Measurements from ENCODE around the gene PCDH9.
"Not testable (repeated sequence)": the region's sequence is repeated elsewhere in the genome, so short reads cannot be mapped to it uniquely, and the experiment has no call there.

PCDH9 gene

DNA sequence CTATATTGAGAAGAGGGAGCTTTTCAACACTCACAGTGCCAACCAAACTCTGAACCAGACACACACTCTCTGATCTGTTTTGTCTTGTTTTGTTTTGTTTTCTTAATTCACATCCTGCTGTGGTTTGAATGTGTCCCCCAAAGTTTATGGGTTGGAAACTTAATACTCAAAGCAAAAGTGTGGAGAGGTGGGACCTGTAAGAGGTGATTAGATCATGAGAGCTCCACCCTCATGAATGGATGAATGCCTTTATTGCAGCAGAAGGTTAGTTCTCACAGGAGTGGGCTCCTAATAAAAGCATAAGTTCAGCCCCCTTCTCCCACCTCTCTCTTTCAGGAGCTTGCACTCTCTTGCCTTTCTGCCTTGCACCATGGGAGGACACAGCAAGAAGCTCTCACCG is 957.1 kb downstream of the PCDH9 start:
- no peak for DNase-seq (ENCODE audit: low read depth in 2 of 2)

DNA sequence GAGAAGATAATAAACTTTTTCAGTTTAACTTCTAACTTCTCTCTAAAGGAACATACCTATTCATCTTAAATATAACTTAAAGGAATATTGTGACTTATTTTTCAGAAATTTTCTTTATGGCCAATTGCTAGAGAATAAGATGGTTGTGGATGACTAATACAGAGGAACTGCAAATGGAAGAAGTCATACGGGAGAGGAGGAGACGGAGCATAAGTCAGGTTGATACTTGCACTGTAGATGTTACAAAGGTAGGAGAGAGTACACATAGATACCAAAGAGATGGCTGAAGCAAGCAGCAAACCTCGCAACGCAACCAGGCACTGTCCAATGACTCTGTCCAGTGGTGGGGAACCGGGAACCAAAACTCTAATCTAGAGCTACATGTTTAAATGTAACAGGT is 963.4 kb downstream of the PCDH9 start:
- DNase-seq (ENCODE audit: low read depth in 2 of 2) = no peak

DNA sequence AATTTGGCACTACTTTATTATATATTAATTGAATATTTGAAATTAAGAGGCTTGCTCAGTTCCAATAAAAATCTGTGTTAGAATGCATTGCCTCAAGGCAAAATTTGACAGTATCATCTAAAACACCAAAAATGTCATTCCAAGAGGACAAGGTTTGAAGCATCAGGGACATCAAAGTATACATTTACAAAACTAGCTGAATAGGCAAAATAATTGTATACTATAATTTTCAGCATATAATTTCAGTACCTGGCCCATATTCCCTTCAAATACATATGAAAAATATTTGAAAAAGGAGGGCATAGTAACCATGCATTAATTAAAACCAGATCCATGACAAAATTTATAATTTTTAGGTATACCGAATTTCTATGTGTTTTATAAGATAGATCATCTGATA is 963.8 kb downstream of the PCDH9 start:
- no peak for DNase-seq (ENCODE audit: low read depth in 2 of 2)

DNA sequence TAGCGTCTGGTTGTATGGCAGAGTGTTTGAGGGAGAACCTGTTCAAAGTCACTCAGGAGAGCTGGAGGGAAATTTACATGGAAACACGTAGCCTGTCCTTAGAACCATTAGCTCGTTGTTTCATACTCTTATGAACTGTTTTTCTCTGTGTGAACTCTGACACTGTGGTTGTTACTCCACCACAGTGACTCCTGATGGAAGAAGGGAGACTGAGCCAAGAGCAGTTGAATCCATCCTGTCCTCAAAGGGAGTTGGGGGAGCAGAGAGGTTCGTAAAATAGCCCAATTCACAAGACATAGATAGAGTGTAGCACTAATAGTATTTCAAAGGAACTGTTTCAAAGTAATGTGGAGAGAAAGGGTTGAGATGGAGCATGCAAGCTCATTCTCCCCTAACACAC is 964.8 kb downstream of the PCDH9 start:
- no peak for DNase-seq (ENCODE audit: low read depth in 2 of 2)

DNA sequence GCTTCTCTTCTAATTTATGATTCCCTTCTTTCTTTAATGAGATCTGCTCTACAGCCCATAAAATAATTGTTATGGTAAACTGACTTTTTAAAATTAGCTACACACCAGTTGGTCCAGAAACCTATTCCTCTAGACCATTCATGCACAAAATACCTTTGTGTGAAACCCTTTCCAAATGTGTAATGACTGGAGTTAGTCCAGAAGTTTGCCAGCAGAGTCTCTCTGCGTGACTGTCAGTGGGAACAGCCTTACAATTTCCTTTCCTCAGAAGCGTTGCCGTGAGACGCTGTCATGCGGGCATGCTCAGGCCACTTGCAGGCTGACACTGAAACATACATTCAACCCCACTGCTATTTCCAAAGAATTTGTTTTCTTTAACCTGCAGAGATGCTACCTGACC is 965.2 kb downstream of the PCDH9 start:
- no peak for DNase-seq (ENCODE audit: low read depth in 2 of 2)

DNA sequence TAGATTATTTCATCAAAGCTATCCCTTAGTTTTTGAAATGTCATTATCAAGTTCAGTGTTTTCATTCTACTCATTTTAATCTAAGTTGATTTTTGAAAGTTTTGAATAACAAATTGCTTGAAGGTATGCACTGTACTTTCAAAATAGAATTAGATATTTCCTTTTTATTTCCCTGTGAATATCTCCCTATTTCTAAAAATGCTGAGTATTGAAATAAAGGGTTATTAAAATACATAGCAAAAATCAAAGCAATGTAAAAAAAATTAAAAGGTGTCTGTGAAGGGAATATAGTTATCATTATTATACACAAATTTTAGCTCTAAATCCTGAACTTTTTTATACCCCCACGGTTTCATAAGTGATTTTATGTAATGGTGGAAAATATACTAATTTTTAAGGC is 967.8 kb downstream of the PCDH9 start:
- DNase-seq (ENCODE audit: low read depth in 2 of 2) = no peak

DNA sequence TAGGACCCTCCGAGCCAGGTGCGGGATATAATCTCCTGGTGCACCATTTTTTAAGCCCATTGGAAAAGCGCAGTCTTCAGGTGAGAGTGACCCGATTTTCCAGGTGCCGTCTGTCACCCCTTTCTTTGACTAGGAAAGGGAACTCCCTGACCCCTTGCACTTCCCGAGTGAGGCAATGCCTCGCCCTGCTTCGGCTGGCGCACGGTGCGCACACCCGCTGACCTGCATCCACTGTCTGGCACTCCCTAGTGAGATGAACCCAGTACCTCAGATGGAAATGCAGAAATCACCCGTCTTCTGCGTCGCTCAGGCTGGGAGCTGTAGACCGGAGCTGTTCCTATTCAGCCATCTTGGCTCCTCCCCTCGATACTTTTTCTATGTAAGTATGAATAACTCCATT is 970.7 kb downstream of the PCDH9 start:
- not testable (repeated sequence) for DNase-seq (ENCODE audit: low read depth in 2 of 2)

Data from fibroblast of skin of left quadriceps (primary cell).